HEK293 (cell line): ENCODE measurements around the gene PDCD7.

Experiments
- CTCF ChIA-PET: fragments of 350-600 bp; formaldehyde crosslinking; extraction: SDS; loops from one replicate; lab custom pipeline; 2021; ENCODE audit warnings: antibody characterized with exemption; lab: Yijun Ruan, JAX
- POLR2A ChIA-PET: fragments of 300-600 bp; formaldehyde crosslinking; extraction: SDS; loops from one replicate; lab custom pipeline; 2020; ENCODE audit warnings: antibody characterized with exemption, inconsistent platforms; lab: Yijun Ruan, JAX
- H3K27ac ChIP-seq: fragments of 200-500 bp; sonication (Bioruptor generic); 2 replicates; pipeline ENCODE4 v1.5.1; 2014; ENCODE audit warnings: low read depth, low read length, control low read depth, inconsistent platforms; ENCODE audit errors: extremely low read depth
- H3K36me3 ChIP-seq, 2 experiments: fragments of 200-500 bp in 1 of 2; sonication (Bioruptor generic) in 1 of 2; 1 replicate in 1 of 2; 2 replicates in 1 of 2; pipeline ENCODE4 v1.5.1; 2014 to 2017; ENCODE audit warnings: inconsistent platforms in 2 of 2, low read length in 2 of 2; ENCODE audit not compliant: control insufficient read depth in 2 of 2, insufficient read depth in 1 of 2
- H3K4me1 ChIP-seq: fragments of 200-500 bp; sonication (Bioruptor generic); 2 replicates; pipeline ENCODE4 v1.5.1; 2014; ENCODE audit warnings: mild to moderate bottlenecking, low read length, inconsistent platforms; ENCODE audit not compliant: control insufficient read depth, insufficient read depth
- H3K4me3 ChIP-seq: 2 replicates; pipeline ENCODE4 v1.5.1; 2011; ENCODE audit warnings: low read depth, mild to moderate bottlenecking, control low read depth, low read length, moderate library complexity
- H3K9me3 ChIP-seq: fragments of 200-500 bp; sonication (Bioruptor generic); 2 replicates; pipeline ENCODE4 v1.5.1; 2014; ENCODE audit warnings: low read depth, low read length, inconsistent platforms; ENCODE audit not compliant: control insufficient read depth, insufficient read depth
- EGR2 ChIP-seq: fragments of 450-650 bp; formaldehyde crosslinking; IDR thresholded peaks from 2 replicates; pipeline ENCODE4 v1.5.1; 2016; ENCODE audit warnings: low read depth, missing biosample characterization, missing genetic modification characterization
- FEZF1 ChIP-seq: fragments of 450-650 bp; formaldehyde crosslinking; IDR thresholded peaks from 2 replicates; pipeline ENCODE4 v1.5.1; 2016; ENCODE audit warnings: missing biosample characterization, missing genetic modification characterization
- GLIS1 ChIP-seq: fragments of 450-650 bp; formaldehyde crosslinking; IDR thresholded peaks from 2 replicates; pipeline ENCODE4 v1.5.1; 2016; ENCODE audit warnings: missing biosample characterization, missing genetic modification characterization
- MZF1 ChIP-seq: fragments of 450-650 bp; formaldehyde crosslinking; IDR thresholded peaks from 2 replicates; pipeline ENCODE4 v1.5.1; 2017; ENCODE audit warnings: missing biosample characterization, missing genetic modification characterization, borderline replicate concordance
- OSR2 ChIP-seq: fragments of 450-650 bp; formaldehyde crosslinking; IDR thresholded peaks from 2 replicates; pipeline ENCODE4 v1.5.1; 2016; ENCODE audit warnings: missing biosample characterization, missing genetic modification characterization
- SALL2 ChIP-seq: fragments of 450-650 bp; formaldehyde crosslinking; IDR thresholded peaks from 2 replicates; pipeline ENCODE4 v1.5.0; 2017; ENCODE audit warnings: missing biosample characterization, mild to moderate bottlenecking, missing genetic modification characterization, borderline replicate concordance
- ZBTB20 ChIP-seq: fragments of 450-650 bp; formaldehyde crosslinking; IDR thresholded peaks from 2 replicates; pipeline ENCODE4 v1.5.1; 2016; ENCODE audit warnings: missing biosample characterization, missing genetic modification characterization
- ZFHX2 ChIP-seq: fragments of 450-650 bp; formaldehyde crosslinking; conservative IDR thresholded peaks from 2 replicates; pipeline ENCODE4 v1.5.1; 2016; ENCODE audit warnings: missing biosample characterization, missing genetic modification characterization
- ZIC2 ChIP-seq: fragments of 450-650 bp; formaldehyde crosslinking; IDR thresholded peaks from 2 replicates; pipeline ENCODE4 v1.5.1; 2016; ENCODE audit warnings: missing biosample characterization, missing genetic modification characterization
- ZNF175 ChIP-seq: fragments of 450-650 bp; formaldehyde crosslinking; IDR thresholded peaks from 2 replicates; pipeline ENCODE4 v1.5.1; 2016; ENCODE audit warnings: missing biosample characterization, missing genetic modification characterization
- ZNF266 ChIP-seq: fragments of 450-650 bp; formaldehyde crosslinking; IDR thresholded peaks from 2 replicates; pipeline ENCODE4 v1.5.1; 2016; ENCODE audit warnings: missing biosample characterization, missing genetic modification characterization, low read depth
- ZNF274 ChIP-seq, 2 experiments: fragments of 200-500 bp in 1 of 2; fragments of 450-650 bp in 1 of 2; sonication (Bioruptor generic) in 1 of 2; formaldehyde crosslinking in 1 of 2; IDR thresholded peaks; 2 replicates each; pipeline versions ENCODE4 v1.5.1 to v1.6.1; 2014 to 2016; ENCODE audit warnings: borderline replicate concordance in 1 of 2, inconsistent platforms in 1 of 2, low read length in 1 of 2, missing biosample characterization in 1 of 2, missing genetic modification characterization in 1 of 2
- ZNF366 ChIP-seq: fragments of 450-650 bp; formaldehyde crosslinking; conservative IDR thresholded peaks from 2 replicates; pipeline ENCODE4 v1.5.1; 2016; ENCODE audit warnings: missing biosample characterization, missing genetic modification characterization
- ZNF426 ChIP-seq: fragments of 450-650 bp; formaldehyde crosslinking; IDR thresholded peaks from 2 replicates; pipeline ENCODE4 v1.5.1; 2017; ENCODE audit warnings: missing biosample characterization, missing genetic modification characterization, mild to moderate bottlenecking, inconsistent platforms, moderate library complexity
- ZNF549 ChIP-seq: fragments of 450-650 bp; IDR thresholded peaks from 2 replicates; pipeline ENCODE4 v1.5.1; 2018; ENCODE audit warnings: missing biosample characterization, missing genetic modification characterization, mild to moderate bottlenecking, inconsistent platforms, moderate library complexity
- ZNF600 ChIP-seq: fragments of 450-650 bp; formaldehyde crosslinking; IDR thresholded peaks from 2 replicates; pipeline ENCODE4 v1.5.1; 2016; ENCODE audit warnings: missing biosample characterization, missing genetic modification characterization
- ZNF76 ChIP-seq: fragments of 450-650 bp; formaldehyde crosslinking; IDR thresholded peaks from 2 replicates; pipeline ENCODE4; 2016; ENCODE audit warnings: low read depth, missing biosample characterization, missing genetic modification characterization, borderline replicate concordance
- ZXDB ChIP-seq: fragments of 450-650 bp; formaldehyde crosslinking; IDR thresholded peaks from 2 replicates; pipeline ENCODE4 v1.5.1; 2016; ENCODE audit warnings: missing biosample characterization, missing genetic modification characterization
- TF ChIP-seq, protein P1 (sequence below): fragments of 450-650 bp; formaldehyde crosslinking; IDR thresholded peaks from 2 replicates; pipeline ENCODE4 v1.5.1; 2016; ENCODE audit warnings: missing biosample characterization, missing genetic modification characterization
- TF ChIP-seq, protein P2 (sequence below): fragments of 450-650 bp; formaldehyde crosslinking; IDR thresholded peaks from 2 replicates; pipeline ENCODE4 v1.5.1; 2017; ENCODE audit warnings: missing biosample characterization, missing genetic modification characterization
- TF ChIP-seq, protein P3 (sequence below): fragments of 450-650 bp; IDR thresholded peaks from 2 replicates; pipeline ENCODE4 v1.5.1; 2018; ENCODE audit warnings: missing biosample characterization, missing genetic modification characterization

The PDCD7 gene

DNA sequence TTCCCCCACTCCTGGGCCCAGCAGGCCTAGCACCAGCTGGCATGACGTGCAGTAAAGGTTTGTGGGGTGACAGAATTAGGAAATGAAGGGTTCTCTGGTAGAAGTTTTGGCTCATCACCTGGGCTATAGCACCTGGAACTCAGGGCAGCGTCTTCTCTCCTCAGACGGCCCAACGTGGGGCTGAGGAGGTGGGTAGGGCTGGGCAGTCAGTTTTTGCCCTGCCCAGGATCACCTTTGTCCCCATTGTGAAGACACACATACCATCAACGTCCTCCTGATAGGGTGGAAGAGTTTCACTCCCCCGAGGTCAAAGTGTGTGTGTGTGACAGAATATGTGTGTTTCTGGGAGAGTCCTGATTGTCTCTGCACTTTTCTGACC is 45.0 kb downstream of the PDCD7 start (continued):
- TF ChIP-seq, protein P1, sequence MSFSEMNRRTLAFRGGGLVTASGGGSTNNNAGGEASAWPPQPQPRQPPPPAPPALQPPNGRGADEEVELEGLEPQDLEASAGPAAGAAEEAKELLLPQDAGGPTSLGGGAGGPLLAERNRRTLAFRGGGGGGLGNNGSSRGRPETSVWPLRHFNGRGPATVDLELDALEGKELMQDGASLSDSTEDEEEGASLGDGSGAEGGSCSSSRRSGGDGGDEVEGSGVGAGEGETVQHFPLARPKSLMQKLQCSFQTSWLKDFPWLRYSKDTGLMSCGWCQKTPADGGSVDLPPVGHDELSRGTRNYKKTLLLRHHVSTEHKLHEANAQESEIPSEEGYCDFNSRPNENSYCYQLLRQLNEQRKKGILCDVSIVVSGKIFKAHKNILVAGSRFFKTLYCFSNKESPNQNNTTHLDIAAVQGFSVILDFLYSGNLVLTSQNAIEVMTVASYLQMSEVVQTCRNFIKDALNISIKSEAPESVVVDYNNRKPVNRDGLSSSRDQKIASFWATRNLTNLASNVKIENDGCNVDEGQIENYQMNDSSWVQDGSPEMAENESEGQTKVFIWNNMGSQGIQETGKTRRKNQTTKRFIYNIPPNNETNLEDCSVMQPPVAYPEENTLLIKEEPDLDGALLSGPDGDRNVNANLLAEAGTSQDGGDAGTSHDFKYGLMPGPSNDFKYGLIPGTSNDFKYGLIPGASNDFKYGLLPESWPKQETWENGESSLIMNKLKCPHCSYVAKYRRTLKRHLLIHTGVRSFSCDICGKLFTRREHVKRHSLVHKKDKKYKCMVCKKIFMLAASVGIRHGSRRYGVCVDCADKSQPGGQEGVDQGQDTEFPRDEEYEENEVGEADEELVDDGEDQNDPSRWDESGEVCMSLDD (tag by site-specific recombination) = no peak
- TF ChIP-seq ZNF76 (no peak), SALL2 (tag by site-specific recombination) (no peak), ZNF175 (no peak), MZF1 (tag by site-specific recombination) (no peak), ZNF274 (IDR thresholded peaks at IDR 0.05; ENCODE audit: low read length) (no peak), ZNF274 (tag by site-specific recombination; IDR thresholded peaks at IDR 0.05; ENCODE audit: borderline replicate concordance) (no peak), ZNF366 (no peak)
- TF ChIP-seq, protein P2, sequence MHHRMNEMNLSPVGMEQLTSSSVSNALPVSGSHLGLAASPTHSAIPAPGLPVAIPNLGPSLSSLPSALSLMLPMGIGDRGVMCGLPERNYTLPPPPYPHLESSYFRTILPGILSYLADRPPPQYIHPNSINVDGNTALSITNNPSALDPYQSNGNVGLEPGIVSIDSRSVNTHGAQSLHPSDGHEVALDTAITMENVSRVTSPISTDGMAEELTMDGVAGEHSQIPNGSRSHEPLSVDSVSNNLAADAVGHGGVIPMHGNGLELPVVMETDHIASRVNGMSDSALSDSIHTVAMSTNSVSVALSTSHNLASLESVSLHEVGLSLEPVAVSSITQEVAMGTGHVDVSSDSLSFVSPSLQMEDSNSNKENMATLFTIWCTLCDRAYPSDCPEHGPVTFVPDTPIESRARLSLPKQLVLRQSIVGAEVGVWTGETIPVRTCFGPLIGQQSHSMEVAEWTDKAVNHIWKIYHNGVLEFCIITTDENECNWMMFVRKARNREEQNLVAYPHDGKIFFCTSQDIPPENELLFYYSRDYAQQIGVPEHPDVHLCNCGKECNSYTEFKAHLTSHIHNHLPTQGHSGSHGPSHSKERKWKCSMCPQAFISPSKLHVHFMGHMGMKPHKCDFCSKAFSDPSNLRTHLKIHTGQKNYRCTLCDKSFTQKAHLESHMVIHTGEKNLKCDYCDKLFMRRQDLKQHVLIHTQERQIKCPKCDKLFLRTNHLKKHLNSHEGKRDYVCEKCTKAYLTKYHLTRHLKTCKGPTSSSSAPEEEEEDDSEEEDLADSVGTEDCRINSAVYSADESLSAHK (tag by site-specific recombination) = no peak
- TF ChIP-seq, all 188 proteins: peak for 0

DNA sequence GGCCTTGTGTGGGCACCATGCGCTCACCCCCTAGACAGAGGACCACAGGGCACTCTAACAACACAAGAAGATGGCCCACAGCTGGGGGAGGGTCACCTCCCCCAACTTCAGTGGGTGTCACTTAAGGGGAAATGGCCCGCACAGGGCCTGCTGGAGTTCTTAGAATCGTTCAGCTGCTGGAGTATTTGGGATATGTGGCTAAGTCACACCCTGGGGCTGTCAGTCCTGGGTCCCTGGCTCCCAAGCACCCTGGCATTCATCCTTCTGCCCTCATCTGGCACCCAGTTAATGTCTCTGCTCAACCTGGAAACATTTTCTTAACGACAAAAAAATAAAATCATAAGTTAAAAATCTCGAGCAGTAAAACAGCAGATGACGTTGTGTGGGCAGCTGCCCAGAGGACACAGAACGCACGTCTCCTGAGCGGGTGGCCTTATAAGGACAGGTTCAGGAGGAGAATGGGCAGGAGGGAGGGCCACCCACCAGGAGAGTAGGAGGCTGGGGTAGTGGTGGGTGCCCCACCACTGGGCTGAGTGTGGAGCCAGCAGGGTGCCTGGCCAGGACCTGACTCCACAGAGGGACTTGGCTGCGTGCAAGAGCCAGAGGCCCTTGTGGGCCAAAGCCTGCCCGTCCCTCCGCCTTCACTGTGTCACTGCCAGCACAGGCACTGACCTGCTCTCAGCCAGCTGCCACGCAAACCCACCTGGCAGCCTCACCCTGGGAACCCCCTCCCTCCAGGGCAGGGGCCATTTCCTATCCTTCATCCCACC is 45.5 kb downstream of the PDCD7 start:
- Histone ChIP-seq H3K4me3 (no peak overlapping the region), H3K4me1 (no peaks in the 10 kb centered on the region), H3K9me3 (no peaks in the 10 kb centered on the region), H3K36me3 (no peaks in the 10 kb centered on the region)
- POLR2A ChIA-PET = no interaction called here
- CTCF ChIA-PET = interaction anchor here (0.6 to 1.9 kb wide), 4 partner anchors 7 to 124 kb away, joined by 3 to 10 read pairs (median 6); no protein-coding TSS in a partner anchor
- peak; percentile 71 for TF ChIP-seq ZIC2 (tag by site-specific recombination)
- TF ChIP-seq EGR2 (tag by site-specific recombination) = peak; percentile 38; the same call in 1 of the 2 replicates
- TF ChIP-seq, protein P3, sequence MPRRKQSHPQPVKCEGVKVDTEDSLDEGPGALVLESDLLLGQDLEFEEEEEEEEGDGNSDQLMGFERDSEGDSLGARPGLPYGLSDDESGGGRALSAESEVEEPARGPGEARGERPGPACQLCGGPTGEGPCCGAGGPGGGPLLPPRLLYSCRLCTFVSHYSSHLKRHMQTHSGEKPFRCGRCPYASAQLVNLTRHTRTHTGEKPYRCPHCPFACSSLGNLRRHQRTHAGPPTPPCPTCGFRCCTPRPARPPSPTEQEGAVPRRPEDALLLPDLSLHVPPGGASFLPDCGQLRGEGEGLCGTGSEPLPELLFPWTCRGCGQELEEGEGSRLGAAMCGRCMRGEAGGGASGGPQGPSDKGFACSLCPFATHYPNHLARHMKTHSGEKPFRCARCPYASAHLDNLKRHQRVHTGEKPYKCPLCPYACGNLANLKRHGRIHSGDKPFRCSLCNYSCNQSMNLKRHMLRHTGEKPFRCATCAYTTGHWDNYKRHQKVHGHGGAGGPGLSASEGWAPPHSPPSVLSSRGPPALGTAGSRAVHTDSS (tag by site-specific recombination) = no peak
- TF ChIP-seq ZFHX2 (tag by site-specific recombination) = peak; percentile 73; the same call in 1 of the 2 replicates
- TF ChIP-seq, all 188 proteins: peak for 3
- H3K27ac ChIP-seq = no peak overlapping the region

DNA sequence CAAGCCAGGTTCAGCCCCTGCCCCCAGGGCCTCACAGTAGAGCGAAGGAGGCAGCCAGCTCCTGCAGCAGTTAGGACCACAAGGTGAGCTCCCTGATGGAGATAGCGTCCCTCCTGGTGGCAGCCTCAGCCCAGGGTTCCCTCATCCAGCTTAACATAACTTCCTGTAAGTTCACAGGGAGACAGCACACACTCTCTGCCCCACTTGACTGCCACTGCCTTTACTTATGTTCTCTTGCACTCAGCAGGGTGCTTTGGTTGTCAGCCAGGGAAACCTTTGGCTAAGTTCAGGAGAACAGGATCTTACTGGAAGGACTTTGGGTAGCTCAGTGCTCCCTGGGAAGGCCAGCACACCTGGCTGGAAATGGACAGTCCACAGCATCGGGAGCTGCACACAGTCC is 46.2 kb downstream of the PDCD7 start:
- Histone ChIP-seq H3K4me3 (no peak overlapping the region), H3K9me3 (no peaks in the 10 kb centered on the region), H3K36me3 (no peaks in the 10 kb centered on the region), H3K27ac (no peak overlapping the region), H3K4me1 (peaks cover 6% of the 10 kb centered on the region)
- CTCF ChIA-PET = interaction anchor here (0.6 to 1.9 kb wide), 5 partner anchors 8 to 124 kb away, joined by 3 to 10 read pairs (median 6); no protein-coding TSS in a partner anchor
- no peak for TF ChIP-seq ZNF266
- no peak for TF ChIP-seq ZXDB (tag by site-specific recombination)
- TF ChIP-seq FEZF1 (tag by site-specific recombination) = peak; percentile 13; the same call in 1 of the 2 replicates
- TF ChIP-seq OSR2 (tag by site-specific recombination) = 0 out of 2 replicates have a peak, but pooled peaks have one; percentile 22
- TF ChIP-seq ZBTB20 (tag by site-specific recombination) = peak; percentile 43; the same call in 1 of the 2 replicates
- TF ChIP-seq ZIC2 (tag by site-specific recombination) = peak; percentile 90
- TF ChIP-seq ZNF600 (tag by site-specific recombination) = 0 out of 2 replicates have a peak, but pooled peaks have one; percentile 24
- no peak for TF ChIP-seq ZNF426
- TF ChIP-seq GLIS1 (tag by site-specific recombination) = peak; percentile 70
- no peak for TF ChIP-seq ZNF549 (tag by site-specific recombination)
- POLR2A ChIA-PET = no interaction called here
